ENCODE measurements around the gene CLCNKB.
"Not testable (repeated sequence)": the region's sequence is repeated elsewhere in the genome, so short reads cannot be mapped to it uniquely, and the experiment has no call there.

CLCNKB gene

GRCh38 chr1:16029288-16029687 is 14.3 kb upstream of the CLCNKB start:
- in situ Hi-C loops (cut with MboI; ENCODE audit: low sequenced_read_pairs) = no loop called here

GRCh38 chr1:16031551-16031950 is 12.0 kb upstream of the CLCNKB start:
- in situ Hi-C loops (cut with MboI; ENCODE audit: low sequenced_read_pairs) = no loop called here

- in situ Hi-C loops (cut with MboI; ENCODE audit: low sequenced_read_pairs) = no loop called here
Measured at GRCh38 chr1:16032388-16033102, 11.0 kb upstream of the CLCNKB start.

GRCh38 chr1:16033103-16033632 is 10.4 kb upstream of the CLCNKB start:
- in situ Hi-C loops (cut with MboI; ENCODE audit: low sequenced_read_pairs) = not testable (repeated sequence)

GRCh38 chr1:16036461-16036860 is 7.1 kb upstream of the CLCNKB start:
- in situ Hi-C loops (cut with MboI; ENCODE audit: low sequenced_read_pairs) = not testable (repeated sequence)

GRCh38 chr1:16038620-16038912 is 5.0 kb upstream of the CLCNKB start:
- in situ Hi-C loops (cut with MboI; ENCODE audit: low sequenced_read_pairs) = no loop called here

- in situ Hi-C loops (cut with MboI; ENCODE audit: low sequenced_read_pairs) = not testable (repeated sequence)
Measured at GRCh38 chr1:16039871-16040270, 3.7 kb upstream of the CLCNKB start.

- in situ Hi-C loops (cut with MboI; ENCODE audit: low sequenced_read_pairs) = no loop called here
Measured at GRCh38 chr1:16041200-16041599, 2.4 kb upstream of the CLCNKB start.

GRCh38 chr1:16042096-16042495 is 1.5 kb upstream of the CLCNKB start:
- in situ Hi-C loops (cut with MboI; ENCODE audit: low sequenced_read_pairs) = no loop called here

- in situ Hi-C loops (cut with MboI; ENCODE audit: low sequenced_read_pairs) = not testable (repeated sequence)
Measured at GRCh38 chr1:16042654-16043053, 928 bp upstream of the CLCNKB start.

- in situ Hi-C loops (cut with MboI; ENCODE audit: low sequenced_read_pairs) = no loop called here
Measured at GRCh38 chr1:16043950-16044349, 368 bp downstream of the CLCNKB start.

GRCh38 chr1:16046842-16047241 is 3.3 kb downstream of the CLCNKB start:
- in situ Hi-C loops (cut with MboI; ENCODE audit: low sequenced_read_pairs) = no loop called here

GRCh38 chr1:16047791-16048475 is 4.4 kb downstream of the CLCNKB start:
- in situ Hi-C loops (cut with MboI; ENCODE audit: low sequenced_read_pairs) = no loop called here

GRCh38 chr1:16048573-16049189 is 5.1 kb downstream of the CLCNKB start:
- in situ Hi-C loops (cut with MboI; ENCODE audit: low sequenced_read_pairs) = no loop called here

- in situ Hi-C loops (cut with MboI; ENCODE audit: low sequenced_read_pairs) = no loop called here
Measured at GRCh38 chr1:16050328-16050727, 6.7 kb downstream of the CLCNKB start.

GRCh38 chr1:16051039-16051438 is 7.5 kb downstream of the CLCNKB start:
- in situ Hi-C loops (cut with MboI; ENCODE audit: low sequenced_read_pairs) = no loop called here

GRCh38 chr1:16051949-16052348 is 8.4 kb downstream of the CLCNKB start:
- in situ Hi-C loops (cut with MboI; ENCODE audit: low sequenced_read_pairs) = not testable (repeated sequence)

- in situ Hi-C loops (cut with MboI; ENCODE audit: low sequenced_read_pairs) = no loop called here
Measured at GRCh38 chr1:16053781-16054502, 10.4 kb downstream of the CLCNKB start.

GRCh38 chr1:16054598-16055540 is 11.3 kb downstream of the CLCNKB start:
- in situ Hi-C loops (cut with MboI; ENCODE audit: low sequenced_read_pairs) = no loop called here

All from HL-60/S4 (cell line).